Activated naive CD4-positive, alpha-beta T cell treated with anti-CD3 and anti-CD28 coated beads, Interleukin-2, amount 50 U/mL, for 72 hours (primary cell): ENCODE data around the gene OS9. TPM values are rescaled to one million over a fixed set of nuclear protein-coding genes. Genes with fewer than 3 reads are reported as not detected.
A peak's percentile ranks its signal among the peaks of the same experiment; 100 is the strongest.
"Not testable (repeated sequence)": the region's sequence is repeated elsewhere in the genome, so short reads cannot be mapped to it uniquely, and the experiment has no call there.

Source experiments
- ATAC-seq, 2 donors: fragments of 150-1000 bp; cut with Tn5 transposase; 2 replicates each; pipeline ENCODE4 v1.10.0; 2021; ENCODE audit warnings: mild to moderate bottlenecking in 2 of 2, moderate library complexity in 2 of 2
- DNase-seq, 2 donors: peaks; one replicate each; pipeline ENCODE4 v3.0.0; 2021 to 2022; ENCODE audit warnings: low spot score in 2 of 2
- H3K27ac Mint-ChIP-seq, 2 donors: one replicate each; pipeline ENCODE4 v1.8.0; 2022; ENCODE audit warnings: mild to moderate bottlenecking in 2 of 2, mixed read lengths in 2 of 2
- H3K36me3 Mint-ChIP-seq, 2 donors: one replicate each; pipeline ENCODE4 v1.8.0; 2022; ENCODE audit warnings: mixed read lengths in 2 of 2
- H3K9me3 Mint-ChIP-seq, 2 donors: one replicate each; pipeline ENCODE4 v1.8.0; 2022; ENCODE audit warnings: mixed read lengths in 2 of 2
- total RNA-seq, 2 donors: library from RNA; stranded (reverse); gene quantifications; one replicate each; pipeline ENCODE4 v1.2.3, GENCODE V29; 2022

Gene OS9
- total RNA-seq, result 100 to 1,000 TPM in 1 of 2 donors, 10 to 100 TPM in 1; 87.1 to 116 TPM

GRCh38 chr12:57693659-57694458 is at the start of gene OS9:
Gene OS9, plus strand, starts transcription at chr12:57694132. Its CDS starts 30 bp downstream, at chr12:57694162.
- peak; percentile 97 for ATAC-seq
- Mint-ChIP-seq H3K27ac (no peak within 1 kb of the TSS), H3K9me3 (no peaks in the 10 kb centered on the region), H3K36me3 (peaks cover 0 to 6% of the 10 kb centered on the region in 2 donors)
- peak; percentile 87 to 96 for DNase-seq

DNA sequence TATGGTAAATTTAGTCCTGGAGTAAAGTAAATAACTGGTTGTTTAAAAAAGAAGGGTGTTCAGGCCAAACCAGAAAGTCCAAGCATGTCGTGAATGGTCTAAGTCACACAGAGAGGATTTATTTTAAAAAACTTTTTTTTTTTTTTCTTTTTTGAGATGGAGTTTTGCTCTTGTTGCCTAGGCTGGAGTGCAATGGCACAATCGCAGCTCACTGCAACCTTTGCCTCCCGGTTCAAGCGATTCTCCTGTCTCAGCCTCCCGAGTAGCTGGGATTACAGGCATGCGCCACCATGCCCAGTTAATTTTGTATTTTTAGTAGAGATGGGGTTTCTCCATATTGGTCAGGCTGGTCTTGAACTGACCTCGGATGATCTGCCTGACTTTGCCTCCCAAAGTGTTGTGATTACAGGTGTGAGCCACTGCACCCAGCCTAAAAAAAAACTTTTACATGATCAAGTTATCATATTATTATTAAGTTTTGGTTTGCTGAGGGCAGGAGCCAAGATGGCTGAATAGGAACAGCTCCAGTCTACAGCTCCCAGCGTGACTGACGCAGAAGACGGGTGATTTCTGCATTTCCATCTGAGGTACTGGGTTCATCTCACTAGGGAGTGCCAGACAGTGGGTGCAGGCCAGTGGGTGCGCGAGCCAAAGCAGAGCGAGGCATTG is 47.8 kb upstream of the OS9 start:
- not testable (repeated sequence) for DNase-seq, H3K9me3 Mint-ChIP-seq, ATAC-seq, H3K27ac Mint-ChIP-seq
- H3K36me3 Mint-ChIP-seq, result peaks cover 0 to 13% of the 10 kb centered on the region in 2 donors

DNA sequence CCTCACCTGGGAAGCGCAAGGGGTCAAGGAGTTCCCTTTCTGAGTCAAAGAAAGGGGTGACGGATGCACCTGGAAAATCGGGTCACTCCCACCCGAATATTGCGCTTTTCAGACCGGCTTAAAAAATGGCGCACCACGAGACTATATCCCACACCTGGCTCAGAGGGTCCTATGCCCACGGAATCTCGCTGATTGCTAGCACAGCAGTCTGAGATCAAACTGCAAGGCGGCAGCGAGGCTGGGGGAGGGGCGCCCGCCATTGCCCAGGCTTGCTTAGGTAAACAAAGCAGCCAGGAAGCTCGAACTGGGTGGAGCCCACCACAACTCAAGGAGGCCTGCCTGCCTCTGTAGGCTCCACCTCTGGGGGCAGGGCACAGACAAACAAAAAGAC is 47.3 kb upstream of the OS9 start:
- not testable (repeated sequence) for H3K9me3 Mint-ChIP-seq, DNase-seq, ATAC-seq, H3K27ac Mint-ChIP-seq
- peaks cover 0 to 13% of the 10 kb centered on the region in 2 donors for H3K36me3 Mint-ChIP-seq

DNA sequence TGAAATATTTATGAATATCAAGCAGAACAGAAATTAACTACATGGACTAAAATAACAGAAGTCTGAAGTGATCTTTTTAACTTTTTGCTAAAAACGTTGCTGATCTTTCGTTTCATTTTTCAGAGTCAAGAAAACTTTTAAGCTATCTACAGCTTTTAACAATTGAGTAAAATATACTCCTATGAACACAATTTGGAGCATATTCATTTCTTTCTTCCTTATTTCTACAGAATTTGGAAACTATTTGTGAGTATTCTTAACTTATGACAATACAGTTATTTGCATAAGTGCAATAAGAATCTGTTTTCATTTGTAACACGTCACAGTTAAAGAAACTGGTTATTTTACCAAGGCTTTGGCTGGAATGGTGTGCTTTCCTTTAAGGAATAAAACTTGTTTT is 39.9 kb upstream of the OS9 start:
- H3K36me3 Mint-ChIP-seq, result peaks cover 0 to 10% of the 10 kb centered on the region in 2 donors
- no peak for ATAC-seq
- no peak for DNase-seq
- H3K9me3 Mint-ChIP-seq, result peaks cover 0 to 11% of the 10 kb centered on the region in 2 donors
- H3K27ac Mint-ChIP-seq, result no peak overlapping the region

DNA sequence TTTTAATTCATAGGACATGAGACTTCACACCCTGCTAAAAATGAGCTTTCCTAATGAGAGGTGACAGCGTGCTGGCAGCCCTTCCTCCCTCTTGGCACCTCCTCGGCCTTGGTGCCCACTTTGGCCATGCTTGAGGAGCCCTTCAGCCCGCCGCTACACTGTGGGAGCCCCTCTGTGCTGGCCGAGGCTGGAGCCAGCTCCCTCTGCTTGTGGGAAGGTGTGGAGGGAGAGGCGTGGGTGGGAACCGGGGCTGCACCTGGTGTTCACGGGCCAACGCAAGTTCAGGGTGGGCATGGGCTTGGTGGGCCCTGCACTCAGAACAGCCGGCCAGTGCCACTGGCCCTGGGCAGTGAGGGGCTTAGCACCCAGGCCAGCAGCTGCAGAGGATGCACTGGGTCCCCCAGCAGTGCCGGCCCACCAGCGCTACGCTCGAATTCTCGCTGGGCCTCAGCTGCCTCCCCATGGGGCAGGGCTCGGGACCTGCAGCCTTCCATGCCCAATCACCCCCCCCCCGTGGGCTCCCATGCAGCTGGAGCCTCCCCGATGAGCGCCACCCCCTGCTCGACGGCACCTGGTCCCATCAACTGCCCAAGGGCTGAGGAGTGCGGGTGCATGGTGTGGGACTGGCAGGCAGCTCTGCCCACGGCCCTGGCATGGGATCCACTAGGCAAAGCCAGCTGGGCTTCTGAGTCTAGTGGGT is 38.2 kb upstream of the OS9 start:
- H3K36me3 Mint-ChIP-seq, result peaks cover 0 to 10% of the 10 kb centered on the region in 2 donors
- no peak overlapping the region for H3K27ac Mint-ChIP-seq
- ATAC-seq (no peak), DNase-seq (no peak)
- H3K9me3 Mint-ChIP-seq, result peaks cover 0 to 11% of the 10 kb centered on the region in 2 donors

GRCh38 chr12:57656408-57656807 is 37.5 kb upstream of the OS9 start:
- peaks cover 0 to 16% of the 10 kb centered on the region in 2 donors for H3K36me3 Mint-ChIP-seq
- not testable (repeated sequence) for DNase-seq, ATAC-seq, H3K27ac Mint-ChIP-seq
- H3K9me3 Mint-ChIP-seq, result peaks cover 0 to 11% of the 10 kb centered on the region in 2 donors

- ATAC-seq, result no peak
- peaks cover 0 to 7% of the 10 kb centered on the region in 2 donors for H3K9me3 Mint-ChIP-seq
- H3K27ac Mint-ChIP-seq, result no peak overlapping the region
- H3K36me3 Mint-ChIP-seq, result peaks cover 0 to 16% of the 10 kb centered on the region in 2 donors
- DNase-seq, result no peak
These were observed 36.2 kb upstream of the OS9 start for GRCh38 chr12:57657744-57658143.

GRCh38 chr12:57658890-57659289 is 35.0 kb upstream of the OS9 start:
- Mint-ChIP-seq H3K36me3 (peaks cover 0 to 12% of the 10 kb centered on the region in 2 donors), H3K27ac (no peak overlapping the region), H3K9me3 (peaks cover 0 to 4% of the 10 kb centered on the region in 2 donors)
- DNase-seq, result no peak
- no peak for ATAC-seq

GRCh38 chr12:57661376-57661775 is 32.6 kb upstream of the OS9 start:
- H3K36me3 Mint-ChIP-seq, result peaks cover 0 to 6% of the 10 kb centered on the region in 2 donors
- ATAC-seq, result no peak
- DNase-seq, result no peak
- H3K9me3 Mint-ChIP-seq, result no peaks in the 10 kb centered on the region
- H3K27ac Mint-ChIP-seq, result no peak overlapping the region

- H3K27ac Mint-ChIP-seq, ATAC-seq, H3K36me3 Mint-ChIP-seq, H3K9me3 Mint-ChIP-seq, DNase-seq: not testable (repeated sequence)
These were observed 28.7 kb upstream of the OS9 start for GRCh38 chr12:57665066-57665820.

DNA sequence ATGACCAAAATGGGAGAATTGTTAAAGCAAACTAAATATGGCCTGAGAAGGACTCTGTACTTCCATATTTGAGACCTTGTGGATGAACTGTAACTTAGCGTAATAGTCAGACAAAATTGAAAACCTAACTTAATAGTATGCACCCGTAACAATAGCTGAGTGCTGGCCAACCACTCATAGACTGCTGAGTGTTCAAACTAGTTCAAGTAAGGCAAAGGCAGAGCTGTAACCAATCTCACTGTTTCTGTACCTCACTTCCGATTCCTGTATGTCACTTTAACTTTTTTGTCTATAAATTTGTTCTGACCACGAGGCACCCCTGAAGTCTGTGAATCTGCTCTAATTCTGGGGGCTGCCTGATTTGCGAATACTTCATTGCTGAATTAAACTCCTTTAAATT is 27.0 kb upstream of the OS9 start:
- no peak for DNase-seq
- Mint-ChIP-seq H3K27ac (no peak overlapping the region), H3K9me3 (no peaks in the 10 kb centered on the region), H3K36me3 (no peaks in the 10 kb centered on the region)
- no peak for ATAC-seq

DNA sequence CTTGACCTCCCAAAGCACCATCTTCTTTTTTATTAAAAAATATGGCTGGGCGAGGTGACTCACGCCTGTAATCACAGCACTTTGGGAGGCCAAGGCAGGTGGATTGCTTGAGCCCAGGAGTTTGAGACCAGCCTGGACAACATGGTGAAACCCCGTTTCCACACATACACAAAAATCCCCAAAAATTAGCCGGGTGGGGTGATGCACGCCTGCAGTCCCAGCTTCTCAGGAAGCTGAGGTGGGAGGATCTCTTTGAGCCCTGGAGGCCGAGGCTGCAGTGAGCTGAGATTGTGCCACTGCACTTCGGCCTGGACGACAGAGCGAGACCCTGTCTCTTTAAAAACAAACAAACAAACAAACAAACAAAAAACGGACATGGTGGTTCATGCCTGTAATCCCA is 24.2 kb upstream of the OS9 start:
- not testable (repeated sequence) for ATAC-seq, H3K27ac Mint-ChIP-seq, DNase-seq, H3K36me3 Mint-ChIP-seq, H3K9me3 Mint-ChIP-seq

- not testable (repeated sequence) for ATAC-seq
These were observed 22.1 kb upstream of the OS9 start for GRCh38 chr12:57671811-57672210.

GRCh38 chr12:57672801-57673200 is 21.1 kb upstream of the OS9 start:
- Mint-ChIP-seq H3K9me3 (no peaks in the 10 kb centered on the region), H3K27ac (no peak overlapping the region), H3K36me3 (no peaks in the 10 kb centered on the region)
- DNase-seq, result no peak
- ATAC-seq, result no peak

More at GRCh38 chr12:57671811-57672210, 22.1 kb upstream of the OS9 start:
- not testable (repeated sequence) for H3K27ac Mint-ChIP-seq, H3K9me3 Mint-ChIP-seq, DNase-seq, H3K36me3 Mint-ChIP-seq

DNA sequence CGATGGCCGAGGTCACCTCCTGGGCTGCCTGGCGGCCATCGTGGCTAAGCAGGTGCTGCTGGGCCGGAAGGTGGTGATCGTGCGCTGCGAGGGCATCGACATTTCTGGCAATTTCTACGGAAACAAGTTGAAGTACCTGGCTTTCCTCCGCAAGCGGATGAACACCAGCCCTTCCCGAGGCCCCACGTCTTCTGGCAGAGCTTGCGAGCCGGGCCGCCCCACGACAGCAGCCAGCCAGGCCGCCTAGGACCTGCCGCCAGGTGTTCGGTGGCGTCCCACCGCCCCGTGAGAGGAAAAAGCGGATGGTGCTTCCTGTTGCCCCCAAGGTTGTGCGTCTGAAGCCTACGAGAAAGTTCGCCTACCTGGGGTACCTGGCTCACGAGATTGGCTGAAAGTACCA is 19.2 kb upstream of the OS9 start:
- Mint-ChIP-seq H3K36me3 (no peaks in the 10 kb centered on the region), H3K9me3 (no peaks in the 10 kb centered on the region), H3K27ac (no peak overlapping the region)
- no peak for ATAC-seq
- DNase-seq, result no peak

GRCh38 chr12:57677947-57678346 is 16.0 kb upstream of the OS9 start:
- not testable (repeated sequence) for H3K36me3 Mint-ChIP-seq, ATAC-seq, DNase-seq, H3K9me3 Mint-ChIP-seq, H3K27ac Mint-ChIP-seq
